SJCRH30 (cell line): ENCODE measurements around the gene DDIT3. TPM values are rescaled to one million over a fixed set of nuclear protein-coding genes. Genes with fewer than 3 reads are reported as not detected.

Experiments used
- DNase-seq, 2 experiments: peaks; one replicate each; pipeline ENCODE4 v3.0.0-alpha.2; 2015 to 2020
- H3K27ac ChIP-seq: fragments of 250-450 bp; sonication (Bioruptor Pico); 2 replicates; pipeline ENCODE4 v1.5.1; 2020; ENCODE audit warnings: mild to moderate bottlenecking, moderate library complexity
- H3K27me3 ChIP-seq: fragments of 250-450 bp; sonication (Bioruptor Pico); 2 replicates; pipeline ENCODE4 v1.5.1; 2020; ENCODE audit warnings: mild to moderate bottlenecking, moderate library complexity
- H3K36me3 ChIP-seq: fragments of 250-450 bp; sonication (Bioruptor Pico); 2 replicates; pipeline ENCODE4 v1.5.1; 2020; ENCODE audit warnings: mild to moderate bottlenecking, moderate library complexity
- H3K4me1 ChIP-seq: fragments of 250-450 bp; sonication (Bioruptor Pico); 2 replicates; pipeline ENCODE4 v1.5.1; 2020; ENCODE audit warnings: mild to moderate bottlenecking, moderate library complexity
- H3K4me3 ChIP-seq: fragments of 250-450 bp; sonication (Bioruptor Pico); 2 replicates; pipeline ENCODE4 v1.5.1; 2020; ENCODE audit warnings: mild to moderate bottlenecking, moderate library complexity
- H3K9me3 ChIP-seq: fragments of 250-450 bp; sonication (Bioruptor Pico); replicated peaks from 2 replicates; pipeline ENCODE4 v1.5.1; 2020; ENCODE audit warnings: mild to moderate bottlenecking, moderate library complexity
- total RNA-seq: library from RNA; depleted of rRNA; stranded (reverse); fragments of >200 nt; shearing (Covaris generic); gene quantifications from 2 replicates; pipeline ENCODE4 v1.2.3, GENCODE V29; 2014; rRNA removed

Gene DDIT3
- total RNA-seq, 1 experiment from 2014 or later, result 91.1 TPM

DNA sequence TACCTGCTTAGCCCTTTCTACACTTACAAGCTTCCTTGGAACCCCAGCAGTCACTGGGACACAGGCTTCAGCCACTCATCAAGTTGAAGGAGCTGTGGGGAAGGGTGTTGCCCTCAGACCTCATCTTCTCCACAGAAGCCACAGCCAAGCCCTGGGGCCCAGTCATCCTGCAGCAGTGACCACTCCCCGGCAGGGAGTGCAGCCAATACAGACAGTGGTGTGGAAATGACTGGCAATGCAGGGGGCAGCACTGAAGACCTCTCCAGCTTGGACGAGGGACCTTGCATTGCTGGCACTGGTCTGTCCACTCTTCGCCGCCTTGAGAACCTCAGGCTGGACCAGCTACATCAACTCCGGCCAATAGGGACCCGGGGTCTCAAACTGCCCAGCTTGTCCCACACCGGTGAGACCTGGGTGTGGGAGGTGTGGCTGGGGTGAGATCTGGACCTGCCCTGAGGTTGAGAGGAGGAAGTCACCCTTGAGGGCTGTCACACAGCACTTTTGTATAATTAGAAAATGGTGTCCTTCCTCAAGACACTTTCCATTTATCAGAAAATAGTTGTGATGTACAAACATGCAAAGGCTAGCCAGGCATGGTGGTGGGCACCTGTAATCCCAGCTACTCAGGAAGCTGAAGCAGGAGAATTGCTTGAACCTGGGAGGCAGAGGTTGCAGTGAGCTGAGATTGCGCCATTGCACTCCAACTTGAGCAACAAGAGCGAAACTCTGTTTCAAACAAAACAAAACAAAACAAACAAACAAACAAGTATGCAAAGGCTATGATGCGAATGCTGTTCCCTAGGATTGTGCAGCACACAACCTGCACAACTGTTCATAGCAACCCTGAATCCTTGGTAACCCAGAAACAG lies 50.8 kb downstream of the DDIT3 start:
- no peak for DNase-seq

DNA sequence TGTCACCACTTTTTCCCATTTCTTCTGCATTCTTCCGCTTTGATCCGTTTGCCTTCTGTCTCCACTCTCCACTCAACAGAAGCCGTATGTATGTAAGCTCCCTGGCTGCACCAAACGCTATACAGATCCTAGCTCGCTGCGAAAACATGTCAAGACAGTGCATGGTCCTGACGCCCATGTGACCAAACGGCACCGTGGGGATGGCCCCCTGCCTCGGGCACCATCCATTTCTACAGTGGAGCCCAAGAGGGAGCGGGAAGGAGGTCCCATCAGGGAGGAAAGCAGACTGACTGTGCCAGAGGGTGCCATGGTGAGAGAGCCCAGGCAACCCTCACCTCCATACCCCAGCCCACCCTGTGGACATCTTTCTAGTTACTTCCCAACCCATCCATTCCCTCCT lies 52.4 kb downstream of the DDIT3 start:
- H3K36me3 ChIP-seq, result peaks cover 52% of the 10 kb centered on the region
- no peaks in the 10 kb centered on the region for H3K9me3 ChIP-seq
- no peak overlapping the region for H3K4me3 ChIP-seq
- no peaks in the 10 kb centered on the region for H3K27me3 ChIP-seq
- H3K4me1 ChIP-seq, result peaks cover 15% of the 10 kb centered on the region
- DNase-seq, result no peak
- no peak overlapping the region for H3K27ac ChIP-seq

More for the DNA sequence above, 50.8 kb downstream of the DDIT3 start:
- no peaks in the 10 kb centered on the region for H3K27me3 ChIP-seq
- H3K36me3 ChIP-seq, result peaks cover 51% of the 10 kb centered on the region
- H3K4me3 ChIP-seq, result no peak overlapping the region
- no peaks in the 10 kb centered on the region for H3K9me3 ChIP-seq
- no peaks in the 10 kb centered on the region for H3K4me1 ChIP-seq
- H3K27ac ChIP-seq, result no peak overlapping the region

DNA sequence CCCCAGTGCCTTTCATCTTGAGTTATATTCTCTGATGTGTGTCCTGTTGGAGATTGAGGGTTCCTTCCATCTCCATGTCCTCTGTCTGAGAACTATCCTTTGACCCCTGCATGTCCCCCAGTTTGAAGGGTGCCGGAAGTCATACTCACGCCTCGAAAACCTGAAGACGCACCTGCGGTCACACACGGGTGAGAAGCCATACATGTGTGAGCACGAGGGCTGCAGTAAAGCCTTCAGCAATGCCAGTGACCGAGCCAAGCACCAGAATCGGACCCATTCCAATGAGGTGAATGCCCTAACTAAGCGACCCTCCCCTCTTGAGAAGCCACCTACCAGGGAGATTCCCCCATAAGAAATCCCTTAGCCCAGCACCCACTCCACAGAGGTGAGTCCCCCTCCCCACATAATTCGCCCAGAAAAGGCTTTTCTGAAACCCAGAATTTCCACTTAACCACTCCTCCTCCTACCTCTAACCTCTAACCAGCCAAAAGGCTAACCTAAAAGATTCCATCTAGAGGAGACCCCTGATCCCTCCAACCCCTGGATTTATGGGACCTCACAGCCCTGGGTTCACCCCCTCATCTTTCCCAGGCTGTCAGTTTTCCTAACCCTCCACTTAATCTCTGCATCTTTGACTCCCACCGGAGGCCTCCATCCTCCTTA lies 53.0 kb downstream of the DDIT3 start:
- DNase-seq, result no peak
- Histone ChIP-seq H3K4me3 (no peak overlapping the region), H3K27ac (no peak overlapping the region), H3K36me3 (peaks cover 52% of the 10 kb centered on the region), H3K9me3 (no peaks in the 10 kb centered on the region), H3K4me1 (peaks cover 20% of the 10 kb centered on the region), H3K27me3 (no peaks in the 10 kb centered on the region)

Other genes with a start within 250 kb of the DDIT3 start
- 17.0 and 18.6 TPM in 2 replicates for gene R3HDM2, start 89.5 kb downstream of the DDIT3 start, total RNA-seq
- 0.28 and 0.41 TPM in 2 replicates for gene INHBC, start 85.7 kb downstream of the DDIT3 start, total RNA-seq
- 17.0 and 32.9 TPM in 2 replicates for gene INHBE, start 65.2 kb downstream of the DDIT3 start, total RNA-seq
- 171 and 174 TPM in 2 replicates for gene GLI1, start 60.7 kb downstream of the DDIT3 start, total RNA-seq
- gene ARHGAP9, start 40.6 kb downstream of the DDIT3 start, total RNA-seq, result 5.7 and 9.3 TPM in 2 replicates
- gene MARS1, start 32.4 kb downstream of the DDIT3 start, total RNA-seq, result 690 and 839 TPM in 2 replicates
- 60.0 and 60.1 TPM in 2 replicates for gene MBD6, start 2.3 kb upstream of the DDIT3 start, total RNA-seq
- 63.5 and 83.3 TPM in 2 replicates for gene DCTN2, start 26.7 kb upstream of the DDIT3 start, total RNA-seq
- gene KIF5A, start 29.5 kb upstream of the DDIT3 start, total RNA-seq, result 0.41 and 0.47 TPM in 2 replicates
- gene PIP4K2C, start 70.7 kb upstream of the DDIT3 start, total RNA-seq, result 170 and 171 TPM in 2 replicates
- gene DTX3, start 84.3 kb upstream of the DDIT3 start, total RNA-seq, result 157 and 192 TPM in 2 replicates
- gene ARHGEF25, start 90.9 kb upstream of the DDIT3 start, total RNA-seq, result 234 and 262 TPM in 2 replicates
- 82.7 and 104 TPM in 2 replicates for gene B4GALNT1, start 112.7 kb upstream of the DDIT3 start, total RNA-seq
- gene OS9, start 173.6 kb upstream of the DDIT3 start, total RNA-seq, result 1,587 and 1,701 TPM in 2 replicates
- 38.6 and 39.7 TPM in 2 replicates for gene AGAP2, start 218.2 kb upstream of the DDIT3 start, total RNA-seq
- 292 and 318 TPM in 2 replicates for gene TSPAN31, start 224.5 kb upstream of the DDIT3 start, total RNA-seq
- gene CDK4, start 231.8 kb upstream of the DDIT3 start, total RNA-seq, result 5,376 and 5,685 TPM in 2 replicates
- gene MARCHF9, start 234.6 kb upstream of the DDIT3 start, total RNA-seq, result 136 and 147 TPM in 2 replicates
- 72.6 and 97.4 TPM in 2 replicates for gene CYP27B1, start 246.6 kb upstream of the DDIT3 start, total RNA-seq